ENCODE results near the gene STARD3.
A peak's percentile ranks its signal among the peaks of the same experiment; 100 is the strongest.
"Not testable (repeated sequence)": the region's sequence is repeated elsewhere in the genome, so short reads cannot be mapped to it uniquely, and the experiment has no call there.

Gene STARD3

GRCh38 chr17:39688475-39688835, 51.5 kb downstream of the STARD3 start:
- Mint-ChIP-seq H3K36me3 (ENCODE audit: low read depth) (peaks cover 5% of the 10 kb centered on the region), H3K9me3 (no peaks in the 10 kb centered on the region), H3K27ac (peak overlapping the region; percentile 85), H3K4me3 (peak overlapping the region; percentile 87), H3K27me3 (no peaks in the 10 kb centered on the region), H3K4me1 (ENCODE audit: low read depth) (peaks cover 23% of the 10 kb centered on the region)

GRCh38 chr17:39688945-39689344, 52.0 kb downstream of the STARD3 start:
- Mint-ChIP-seq H3K27me3 (no peaks in the 10 kb centered on the region), H3K4me1 (ENCODE audit: low read depth) (peaks cover 23% of the 10 kb centered on the region), H3K36me3 (ENCODE audit: low read depth) (peaks cover 4% of the 10 kb centered on the region), H3K4me3 (peak overlapping the region; percentile 87), H3K9me3 (no peaks in the 10 kb centered on the region), H3K27ac (no peak overlapping the region)

- Mint-ChIP-seq H3K4me1 (ENCODE audit: low read depth) (peaks cover 2% of the 10 kb centered on the region), H3K4me3 (no peak overlapping the region), H3K36me3 (ENCODE audit: low read depth) (no peaks in the 10 kb centered on the region), H3K27ac (no peak overlapping the region), H3K27me3 (peaks cover 16% of the 10 kb centered on the region), H3K9me3 (no peaks in the 10 kb centered on the region)
Observed at GRCh38 chr17:39694593-39694992, 57.6 kb downstream of the STARD3 start.

- H3K27ac Mint-ChIP-seq = no peak overlapping the region
Observed at GRCh38 chr17:39695089-39695474, 58.1 kb downstream of the STARD3 start.

GRCh38 chr17:39696731-39697130, 59.8 kb downstream of the STARD3 start:
- peaks cover 5% of the 10 kb centered on the region for H3K4me1 Mint-ChIP-seq (ENCODE audit: low read depth)
- H3K9me3 Mint-ChIP-seq = no peaks in the 10 kb centered on the region
- H3K36me3 Mint-ChIP-seq (ENCODE audit: low read depth) = no peaks in the 10 kb centered on the region
- peaks cover 33% of the 10 kb centered on the region for H3K27me3 Mint-ChIP-seq
- no peak overlapping the region for H3K4me3 Mint-ChIP-seq
- H3K27ac Mint-ChIP-seq = no peak overlapping the region

More at GRCh38 chr17:39695089-39695474, 58.1 kb downstream of the STARD3 start:
- Mint-ChIP-seq H3K4me1 (ENCODE audit: low read depth) (peaks cover 5% of the 10 kb centered on the region), H3K9me3 (no peaks in the 10 kb centered on the region), H3K36me3 (ENCODE audit: low read depth) (no peaks in the 10 kb centered on the region), H3K27me3 (peaks cover 20% of the 10 kb centered on the region), H3K4me3 (no peak overlapping the region)

GRCh38 chr17:39697961-39698360, 61.0 kb downstream of the STARD3 start:
- no peak overlapping the region for H3K27ac Mint-ChIP-seq
- no peaks in the 10 kb centered on the region for H3K9me3 Mint-ChIP-seq
- peaks cover 5% of the 10 kb centered on the region for H3K4me1 Mint-ChIP-seq (ENCODE audit: low read depth)
- no peaks in the 10 kb centered on the region for H3K36me3 Mint-ChIP-seq (ENCODE audit: low read depth)
- peaks cover 39% of the 10 kb centered on the region for H3K27me3 Mint-ChIP-seq
- H3K4me3 Mint-ChIP-seq = no peak overlapping the region

GRCh38 chr17:39699157-39699817, 62.3 kb downstream of the STARD3 start:
- not testable (repeated sequence) for H3K36me3 Mint-ChIP-seq (ENCODE audit: low read depth); H3K27ac Mint-ChIP-seq; H3K4me3 Mint-ChIP-seq; H3K9me3 Mint-ChIP-seq
- H3K27me3 Mint-ChIP-seq = peaks cover 39% of the 10 kb centered on the region
- H3K4me1 Mint-ChIP-seq (ENCODE audit: low read depth) = peaks cover 12% of the 10 kb centered on the region

- Mint-ChIP-seq H3K27ac (no peak within 1 kb of the TSS), H3K4me3 (no peak within 1 kb of the TSS), H3K27me3 (peaks cover 39% of the 10 kb centered on the region), H3K4me1 (ENCODE audit: low read depth) (peaks cover 12% of the 10 kb centered on the region), H3K36me3 (ENCODE audit: low read depth) (no peaks in the 10 kb centered on the region), H3K9me3 (no peaks in the 10 kb centered on the region)
Observed at GRCh38 chr17:39699818-39700147, 62.8 kb downstream of the STARD3 start, which contains the start of gene ERBB2. TSS of gene ERBB2 (plus strand) at chr17:39700064. CDS start at chr17:39700239, 175 bp downstream.

- Mint-ChIP-seq H3K4me1 (ENCODE audit: low read depth) (peaks cover 12% of the 10 kb centered on the region), H3K36me3 (ENCODE audit: low read depth) (no peaks in the 10 kb centered on the region), H3K9me3 (no peaks in the 10 kb centered on the region), H3K27me3 (peaks cover 39% of the 10 kb centered on the region), H3K27ac (no peak overlapping the region), H3K4me3 (no peak overlapping the region)
Observed at GRCh38 chr17:39700148-39700987, 63.4 kb downstream of the STARD3 start.

- Mint-ChIP-seq H3K4me1 (ENCODE audit: low read depth) (peaks cover 12% of the 10 kb centered on the region), H3K36me3 (ENCODE audit: low read depth) (no peaks in the 10 kb centered on the region), H3K27ac (no peak overlapping the region), H3K4me3 (no peak overlapping the region), H3K27me3 (peaks cover 39% of the 10 kb centered on the region), H3K9me3 (no peaks in the 10 kb centered on the region)
Observed at GRCh38 chr17:39701012-39701783, 64.3 kb downstream of the STARD3 start.

GRCh38 chr17:39701784-39702422, 65.0 kb downstream of the STARD3 start:
- no peak overlapping the region for H3K4me3 Mint-ChIP-seq
- peaks cover 15% of the 10 kb centered on the region for H3K4me1 Mint-ChIP-seq (ENCODE audit: low read depth)
- H3K36me3 Mint-ChIP-seq (ENCODE audit: low read depth) = no peaks in the 10 kb centered on the region
- peaks cover 39% of the 10 kb centered on the region for H3K27me3 Mint-ChIP-seq
- H3K27ac Mint-ChIP-seq = no peak overlapping the region
- H3K9me3 Mint-ChIP-seq = no peaks in the 10 kb centered on the region

- no peaks in the 10 kb centered on the region for H3K36me3 Mint-ChIP-seq (ENCODE audit: low read depth)
- H3K4me1 Mint-ChIP-seq (ENCODE audit: low read depth) = peaks cover 22% of the 10 kb centered on the region
- H3K27ac Mint-ChIP-seq = peak overlapping the region; percentile 68
- H3K27me3 Mint-ChIP-seq = peaks cover 36% of the 10 kb centered on the region
- no peak overlapping the region for H3K4me3 Mint-ChIP-seq
- H3K9me3 Mint-ChIP-seq = no peaks in the 10 kb centered on the region
Observed at GRCh38 chr17:39702901-39703893, 66.3 kb downstream of the STARD3 start.

- no peaks in the 10 kb centered on the region for H3K36me3 Mint-ChIP-seq (ENCODE audit: low read depth)
- H3K9me3 Mint-ChIP-seq = no peaks in the 10 kb centered on the region
- peaks cover 29% of the 10 kb centered on the region for H3K27me3 Mint-ChIP-seq
- peaks cover 22% of the 10 kb centered on the region for H3K4me1 Mint-ChIP-seq (ENCODE audit: low read depth)
- H3K27ac Mint-ChIP-seq = no peak overlapping the region
- H3K4me3 Mint-ChIP-seq = no peak overlapping the region
Observed at GRCh38 chr17:39703913-39704312, 67.0 kb downstream of the STARD3 start.
